ENCODE results near the gene HNF4A. TPM values are rescaled to one million over a fixed set of nuclear protein-coding genes. Genes with fewer than 3 reads are reported as not detected.

Gene HNF4A
- polyA plus RNA-seq, 1 of the 3 experiments (the other 2 are of a cell fraction), result not detected

DNA sequence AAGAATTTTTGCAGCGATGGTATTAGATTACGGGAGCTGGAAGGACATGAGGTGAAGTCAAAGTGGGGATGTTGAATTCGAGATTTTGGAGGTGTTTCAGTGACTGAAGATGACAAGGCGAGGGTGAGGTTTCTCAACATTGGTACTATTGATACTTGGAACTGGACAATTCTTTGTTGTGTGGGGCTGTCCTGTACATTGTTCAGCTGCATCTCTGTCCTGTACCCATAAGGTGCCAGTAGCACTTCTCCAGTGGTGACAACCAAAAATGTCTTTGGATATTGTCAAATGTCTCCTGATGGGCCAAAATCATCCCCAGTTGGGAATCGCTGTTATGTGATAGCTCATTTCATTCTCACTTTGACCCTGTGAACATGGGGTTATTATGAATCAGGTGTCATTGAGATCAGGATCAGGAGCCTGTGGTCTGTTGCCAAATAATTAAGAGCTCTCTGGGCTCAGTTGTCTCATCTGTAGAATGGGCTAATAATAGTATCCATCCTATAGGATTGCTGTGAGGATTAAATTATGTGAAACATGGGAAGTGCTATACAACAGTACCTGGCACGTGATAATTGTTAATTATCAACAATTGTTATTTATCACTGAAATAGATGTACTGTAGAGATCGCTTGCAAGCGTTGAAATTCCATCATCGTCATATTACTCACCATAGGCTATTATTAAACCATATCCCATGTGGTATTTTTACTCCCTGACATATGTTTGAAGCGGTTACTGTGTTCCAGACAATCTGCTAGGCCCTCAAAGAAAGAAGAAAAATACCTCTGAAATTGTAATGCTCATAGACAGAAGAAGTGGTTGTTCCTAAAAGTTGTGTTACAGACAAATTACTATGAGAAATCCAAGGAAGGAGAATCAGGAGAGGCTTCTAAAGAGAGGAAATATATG lies 71.6 kb downstream of the HNF4A start:
- no peak overlapping the region for H3K4me3 ChIP-seq (ENCODE audit: low read depth in 2 of 2, low read length in 1 of 2)

More for the DNA sequence above, 71.6 kb downstream of the HNF4A start:
- no peak for TF ChIP-seq NRF1 (IDR thresholded peaks at IDR 0.05; ENCODE audit: low read depth, low read length)
- TF ChIP-seq MXI1 (IDR thresholded peaks at IDR 0.05; ENCODE audit: low read depth, low read length), result no peak
- no peak for TF ChIP-seq MEF2A (IDR thresholded peaks at IDR 0.05; ENCODE audit: borderline replicate concordance, low read depth)
- TF ChIP-seq FOSL2 (IDR thresholded peaks at IDR 0.05; ENCODE audit: borderline replicate concordance, low read depth), result no peak
- no peak for TF ChIP-seq TCF12 (IDR thresholded peaks at IDR 0.05)
- no peak for TF ChIP-seq IRF3 (IDR thresholded peaks at IDR 0.05; ENCODE audit: low read depth, low read length)
- no peak for TF ChIP-seq GATA2 (CRISPR knock-in tag; IDR thresholded peaks at IDR 0.05)
- no peak for TF ChIP-seq RAD21 (IDR thresholded peaks at IDR 0.05; ENCODE audit: low read length)
- TF ChIP-seq, protein P1, sequence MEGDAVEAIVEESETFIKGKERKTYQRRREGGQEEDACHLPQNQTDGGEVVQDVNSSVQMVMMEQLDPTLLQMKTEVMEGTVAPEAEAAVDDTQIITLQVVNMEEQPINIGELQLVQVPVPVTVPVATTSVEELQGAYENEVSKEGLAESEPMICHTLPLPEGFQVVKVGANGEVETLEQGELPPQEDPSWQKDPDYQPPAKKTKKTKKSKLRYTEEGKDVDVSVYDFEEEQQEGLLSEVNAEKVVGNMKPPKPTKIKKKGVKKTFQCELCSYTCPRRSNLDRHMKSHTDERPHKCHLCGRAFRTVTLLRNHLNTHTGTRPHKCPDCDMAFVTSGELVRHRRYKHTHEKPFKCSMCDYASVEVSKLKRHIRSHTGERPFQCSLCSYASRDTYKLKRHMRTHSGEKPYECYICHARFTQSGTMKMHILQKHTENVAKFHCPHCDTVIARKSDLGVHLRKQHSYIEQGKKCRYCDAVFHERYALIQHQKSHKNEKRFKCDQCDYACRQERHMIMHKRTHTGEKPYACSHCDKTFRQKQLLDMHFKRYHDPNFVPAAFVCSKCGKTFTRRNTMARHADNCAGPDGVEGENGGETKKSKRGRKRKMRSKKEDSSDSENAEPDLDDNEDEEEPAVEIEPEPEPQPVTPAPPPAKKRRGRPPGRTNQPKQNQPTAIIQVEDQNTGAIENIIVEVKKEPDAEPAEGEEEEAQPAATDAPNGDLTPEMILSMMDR (IDR thresholded peaks at IDR 0.05), result no peak
- TF ChIP-seq EP300 (IDR thresholded peaks at IDR 0.05; ENCODE audit: borderline replicate concordance in 1 of 2, low read depth in 1 of 2, low read length in 1 of 2), result no peak
- no peak for TF ChIP-seq USF1 (IDR thresholded peaks at IDR 0.05; ENCODE audit: borderline replicate concordance, low read depth)
- no peak for TF ChIP-seq TAF1 (IDR thresholded peaks at IDR 0.05; ENCODE audit: borderline replicate concordance, low read depth, low read length)
- TF ChIP-seq USF2 (IDR thresholded peaks at IDR 0.05; ENCODE audit: borderline replicate concordance, low read depth, low read length), result no peak
- H3K4me2 ChIP-seq, result no peak overlapping the region
- H3K27ac ChIP-seq (ENCODE audit: low read depth in 2 of 2, low read length in 1 of 2), result no peak overlapping the region
- no peaks in the 10 kb centered on the region for H3F3A ChIP-seq (replicated peaks; ENCODE audit: insufficient read depth)
- H4K20me1 ChIP-seq (ENCODE audit: insufficient read depth), result no peaks in the 10 kb centered on the region
- no peaks in the 10 kb centered on the region for H3K9me3 ChIP-seq
- peaks cover 0 to 6% of the 10 kb centered on the region in 2 experiments; a peak in 1 of 4 replicates for H3K4me1 ChIP-seq (ENCODE audit: control insufficient read depth in 1 of 2, insufficient read depth in 2 of 2, low read depth in 1 of 2, low read length in 1 of 2)
- no peak for DNase-seq
- no peaks in the 10 kb centered on the region for H3K36me3 ChIP-seq (replicated peaks in 1 of 2; ENCODE audit: control insufficient read depth in 1 of 2, insufficient read depth in 2 of 2, low read length in 1 of 2)
- H2AFZ ChIP-seq (ENCODE audit: low read depth), result no peak overlapping the region
- CTCF ChIA-PET, result interaction anchor here (1.2 kb wide), 1 partner anchor 42 kb away, joined by 5 read pairs; no protein-coding TSS in a partner anchor
- 44% methylated on average over 10 of the region's 10 CpGs for WGBS (ENCODE audit: low lambda C conversion rate)
- H3K9me2 ChIP-seq, result no peaks in the 10 kb centered on the region
- no peaks in the 10 kb centered on the region for H3K79me2 ChIP-seq (ENCODE audit: insufficient read depth)
- H3K9ac ChIP-seq, result no peak overlapping the region
- POLR2A ChIA-PET, result no interaction called here
- peaks cover 4% of the 10 kb centered on the region; the same call in 1 of the 2 replicates for H3K27me3 ChIP-seq (ENCODE audit: insufficient read depth)
